ENCODE measurements around the gene CDH13. TPM values are rescaled to one million over a fixed set of nuclear protein-coding genes. Genes with fewer than 3 reads are reported as not detected.

The CDH13 gene
- total RNA-seq, 4 donors from 2014 or later = 6.4 to 19.7 (median 11.7) TPM

GRCh38 chr16:82695806-82696205 is 69.0 kb downstream of the CDH13 start:
- no peak for TF ChIP-seq CTCF (IDR thresholded peaks at IDR 0.05; ENCODE audit: low read depth)

- no peak for TF ChIP-seq CTCF (IDR thresholded peaks at IDR 0.05; ENCODE audit: low read depth)
Measured at GRCh38 chr16:82699260-82699659, 72.5 kb downstream of the CDH13 start.

GRCh38 chr16:82699711-82700495 is 73.1 kb downstream of the CDH13 start:
- no peak for TF ChIP-seq CTCF (IDR thresholded peaks at IDR 0.05; ENCODE audit: low read depth)

- TF ChIP-seq CTCF (IDR thresholded peaks at IDR 0.05; ENCODE audit: low read depth) = no peak
Measured at GRCh38 chr16:82700541-82701235, 73.9 kb downstream of the CDH13 start.

GRCh38 chr16:82701442-82701955 is 74.7 kb downstream of the CDH13 start:
- no peak for TF ChIP-seq CTCF (IDR thresholded peaks at IDR 0.05; ENCODE audit: low read depth)

GRCh38 chr16:82703161-82703560 is 76.4 kb downstream of the CDH13 start:
- no peak for TF ChIP-seq CTCF (IDR thresholded peaks at IDR 0.05; ENCODE audit: low read depth)
